Left lung (tissue), 10 donors: ENCODE data around the gene HMCES. TPM values are rescaled to one million over a fixed set of nuclear protein-coding genes. Genes with fewer than 3 reads are reported as not detected.

ENCODE experiments used
- ATAC-seq: fragments of 200-7000 bp; cut with Tn5 transposase; one replicate; pipeline ENCODE4 v1.9.1; 2020; ENCODE audit warnings: moderate library complexity
- DNase-seq, 4 donors: peaks; one replicate each; pipeline ENCODE4 v3.0.0-alpha.2; 2013 to 2020
- H3K27ac ChIP-seq, 2 donors: fragments of 200-600 bp; sonication (generic) in 1 of 2; one replicate each; pipeline versions ENCODE4 v1.5.0 to v1.8.0; 2020 to 2021
- H3K27me3 ChIP-seq, 2 donors: fragments of 200-600 bp; sonication (generic) in 1 of 2; one replicate each; pipeline versions ENCODE4 v1.5.0 to v1.8.0; 2020 to 2021
- H3K36me3 ChIP-seq, 2 donors: fragments of 200-600 bp; sonication (generic) in 1 of 2; one replicate each; pipeline versions ENCODE4 v1.5.0 to v1.8.0; 2020 to 2021
- H3K4me1 ChIP-seq, 2 donors: fragments of 200-600 bp; one replicate each; pipeline ENCODE4 v1.8.0; 2021
- H3K4me3 ChIP-seq, 2 donors: fragments of 200-600 bp; sonication (generic) in 1 of 2; one replicate each; pipeline versions ENCODE4 v1.5.0 to v1.8.0; 2020 to 2021; ENCODE audit warnings: mild to moderate bottlenecking in 1 of 2
- H3K9me3 ChIP-seq, 2 donors: fragments of 200-600 bp; sonication (generic) in 1 of 2; one replicate each; pipeline versions ENCODE4 v1.5.0 to v1.8.0; 2020 to 2021
- intact Hi-C, 2 donors: fragments of 100-400 bp; cut with DNase I; formaldehyde crosslinking; loops; one replicate each; pipeline versions ENCODE4 v1.11.2 to v1.14.2; 2022
- polyA plus RNA-seq, 6 donors: library from polyadenylated mRNA; unstranded; fragments of 120-200 nt; gene quantifications; one replicate each; pipeline ENCODE4 v1.2.1, GENCODE V29; 2013; ENCODE audit not compliant: insufficient read length in 6 of 6
- total RNA-seq, 2 donors: library from RNA; stranded (reverse); fragmentation: NEBNext Ultra II Directional; extraction: Animal tissue kit (Norgen Biotek cat#: 25700); gene quantifications; one replicate each; pipeline ENCODE4 v1.2.1, GENCODE V29; 2021
- TF ChIP-seq, protein P1 (sequence below), 2 donors: fragments of 200-600 bp; sonication (generic) in 1 of 2; IDR thresholded peaks; one replicate each; pipeline versions ENCODE4 v1.5.0 to v1.8.0; 2021; ENCODE audit warnings: antibody characterized with exemption in 2 of 2
- donor health status: DM: no; HTN: yes; CAD: no.
- donor health status: DM: no; HTN: no; CAD: no.

HMCES gene
- total and polyA plus RNA-seq, 8 donors = 32.9 to 51.0 (median 46.1) TPM

DNA sequence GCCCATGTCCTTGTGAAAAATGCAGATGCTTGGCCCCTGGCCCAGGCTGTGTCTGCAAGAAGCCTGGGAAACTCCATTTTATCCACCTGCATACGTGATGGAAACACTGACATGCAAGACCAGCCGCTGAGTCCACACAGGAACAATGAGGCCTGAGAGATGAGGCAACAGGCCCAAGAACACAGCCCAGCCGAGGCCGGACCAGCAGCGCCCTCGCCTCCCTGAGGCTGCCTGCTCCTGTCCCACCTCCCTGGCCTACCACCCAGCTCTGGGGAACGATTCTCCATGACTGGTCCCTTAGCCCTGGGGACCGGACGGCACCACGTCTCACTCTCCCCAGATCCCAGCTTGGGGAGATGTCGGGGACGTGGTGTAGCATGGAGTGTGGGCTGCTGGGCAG lies 47.5 kb downstream of the HMCES start:
- no peak overlapping the region for H3K27ac ChIP-seq
- ATAC-seq (no peak), DNase-seq (no peak)
- TF ChIP-seq, protein P1, sequence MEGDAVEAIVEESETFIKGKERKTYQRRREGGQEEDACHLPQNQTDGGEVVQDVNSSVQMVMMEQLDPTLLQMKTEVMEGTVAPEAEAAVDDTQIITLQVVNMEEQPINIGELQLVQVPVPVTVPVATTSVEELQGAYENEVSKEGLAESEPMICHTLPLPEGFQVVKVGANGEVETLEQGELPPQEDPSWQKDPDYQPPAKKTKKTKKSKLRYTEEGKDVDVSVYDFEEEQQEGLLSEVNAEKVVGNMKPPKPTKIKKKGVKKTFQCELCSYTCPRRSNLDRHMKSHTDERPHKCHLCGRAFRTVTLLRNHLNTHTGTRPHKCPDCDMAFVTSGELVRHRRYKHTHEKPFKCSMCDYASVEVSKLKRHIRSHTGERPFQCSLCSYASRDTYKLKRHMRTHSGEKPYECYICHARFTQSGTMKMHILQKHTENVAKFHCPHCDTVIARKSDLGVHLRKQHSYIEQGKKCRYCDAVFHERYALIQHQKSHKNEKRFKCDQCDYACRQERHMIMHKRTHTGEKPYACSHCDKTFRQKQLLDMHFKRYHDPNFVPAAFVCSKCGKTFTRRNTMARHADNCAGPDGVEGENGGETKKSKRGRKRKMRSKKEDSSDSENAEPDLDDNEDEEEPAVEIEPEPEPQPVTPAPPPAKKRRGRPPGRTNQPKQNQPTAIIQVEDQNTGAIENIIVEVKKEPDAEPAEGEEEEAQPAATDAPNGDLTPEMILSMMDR (IDR thresholded peaks at IDR 0.05) = no peak
- H3K27me3 ChIP-seq = no peaks in the 10 kb centered on the region
- no peaks in the 10 kb centered on the region for H3K9me3 ChIP-seq
- H3K4me3 ChIP-seq = no peak overlapping the region
- intact Hi-C loops = no loop called here
- no peaks in the 10 kb centered on the region for H3K36me3 ChIP-seq
- H3K4me1 ChIP-seq = no peaks in the 10 kb centered on the region

DNA sequence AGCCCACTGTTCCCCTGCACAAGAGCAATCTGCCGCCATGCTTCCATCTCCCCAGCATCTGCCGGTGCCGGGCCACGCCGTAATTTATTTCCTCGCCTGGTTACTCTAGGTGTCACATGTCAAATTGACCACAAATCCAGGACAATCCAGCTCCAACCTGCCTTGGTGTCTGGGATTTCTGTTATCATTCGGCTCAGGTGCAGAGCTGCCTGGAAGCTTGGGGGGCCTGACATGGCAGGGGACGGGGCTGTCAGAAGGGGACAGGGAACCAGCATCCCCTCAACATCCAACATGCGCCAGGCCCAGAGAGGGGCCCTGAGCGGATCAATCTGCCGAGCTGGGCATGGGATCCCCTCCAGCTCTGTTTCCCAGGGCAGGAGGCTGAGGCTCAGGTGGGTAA lies 47.9 kb downstream of the HMCES start:
- intact Hi-C loops = no loop called here
- DNase-seq = no peak

GRCh38 chr3:129327510-129327909 lies 48.8 kb downstream of the HMCES start:
- Histone ChIP-seq H3K9me3 (no peaks in the 10 kb centered on the region), H3K27me3 (no peaks in the 10 kb centered on the region)

More for the DNA sequence above, 47.9 kb downstream of the HMCES start:
- no peak for ATAC-seq
- Histone ChIP-seq H3K4me3 (no peak overlapping the region), H3K4me1 (no peaks in the 10 kb centered on the region), H3K27me3 (no peaks in the 10 kb centered on the region), H3K27ac (no peak overlapping the region), H3K9me3 (no peaks in the 10 kb centered on the region), H3K36me3 (no peaks in the 10 kb centered on the region)
- TF ChIP-seq, protein P1 (IDR thresholded peaks at IDR 0.05) = no peak

DNA sequence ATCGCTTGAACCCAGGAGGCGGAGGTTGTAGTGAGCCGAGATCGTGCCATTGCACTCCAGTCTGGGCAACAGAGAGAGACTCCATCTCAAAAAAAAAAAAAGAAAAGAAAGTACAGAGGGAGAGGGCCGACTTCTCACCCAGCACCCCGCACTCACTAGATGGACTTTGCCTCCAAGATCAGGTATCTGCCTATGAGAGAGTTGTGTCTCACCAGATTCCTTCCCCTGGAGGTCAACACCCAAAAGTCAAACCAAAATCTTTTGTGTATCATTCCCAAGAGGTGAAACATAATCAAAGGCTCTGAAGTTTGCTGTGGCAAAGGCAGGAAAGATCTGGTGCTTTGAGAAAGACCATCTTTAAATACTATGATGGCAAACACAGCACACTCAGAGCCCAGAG lies 51.2 kb downstream of the HMCES start:
- ATAC-seq (no peak), DNase-seq (no peak)
- no peaks in the 10 kb centered on the region for H3K36me3 ChIP-seq
- no peak overlapping the region for H3K4me3 ChIP-seq
- H3K27me3 ChIP-seq = no peaks in the 10 kb centered on the region
- no peaks in the 10 kb centered on the region for H3K4me1 ChIP-seq
- TF ChIP-seq, protein P1 (IDR thresholded peaks at IDR 0.05) = no peak
- intact Hi-C loops = no loop called here
- H3K27ac ChIP-seq = no peak overlapping the region
- no peaks in the 10 kb centered on the region for H3K9me3 ChIP-seq

More at GRCh38 chr3:129327510-129327909, 48.8 kb downstream of the HMCES start:
- Histone ChIP-seq H3K36me3 (no peaks in the 10 kb centered on the region), H3K27ac (no peak overlapping the region), H3K4me3 (no peak overlapping the region), H3K4me1 (no peaks in the 10 kb centered on the region)
- intact Hi-C loops = no loop called here
- TF ChIP-seq, protein P1 (IDR thresholded peaks at IDR 0.05) = no peak
- no peak for ATAC-seq
- no peak for DNase-seq

GRCh38 chr3:129330409-129330808 lies 51.7 kb downstream of the HMCES start:
- Histone ChIP-seq H3K4me3 (no peak overlapping the region), H3K27ac (no peak overlapping the region), H3K9me3 (no peaks in the 10 kb centered on the region), H3K4me1 (no peaks in the 10 kb centered on the region), H3K27me3 (no peaks in the 10 kb centered on the region), H3K36me3 (no peaks in the 10 kb centered on the region)
- intact Hi-C loops = no loop called here
- ATAC-seq = no peak
- TF ChIP-seq, protein P1 (IDR thresholded peaks at IDR 0.05) = no peak
- no peak for DNase-seq
